ENCODE results near the gene AMH. TPM values are rescaled to one million over a fixed set of nuclear protein-coding genes. Genes with fewer than 3 reads are reported as not detected.
A peak's percentile ranks its signal among the peaks of the same experiment; 100 is the strongest.

AMH gene
- total and polyA plus RNA-seq, 12 donors: 0.15 to 1.0 (median 0.41) TPM

GRCh38 chr19:2247433-2248101 lies 1.6 kb upstream of the AMH start:
- WGBS, 2 donors: 86 to 92% methylated on average over 28 of the region's 28 CpGs
- Histone ChIP-seq H3K36me3 (peaks cover 13 to 63% (median 45%) of the 10 kb centered on the region in 9 donors), H3K27me3 (peaks cover 26 to 40% (median 33%) of the 10 kb centered on the region in 7 donors), H3K9me3 (no peaks in the 10 kb centered on the region), H3K4me3 (no peak overlapping the region), H3K4me1 (peaks cover 8 to 49% (median 36%) of the 10 kb centered on the region in 9 donors), H3K27ac (peak overlapping the region in 3 of 10 donors; percentile 4 to 19 (median 6))
- no peak for TF ChIP-seq CTCF (IDR thresholded peaks at IDR 0.05)
- ATAC-seq: no peak
- intact Hi-C loops (cut with DNase I): no loop called here
- DNase-seq: no peak

GRCh38 chr19:2248136-2249009 lies 750 bp upstream of the AMH start:
- TF ChIP-seq CTCF (IDR thresholded peaks at IDR 0.05): no peak
- intact Hi-C loops (cut with DNase I): no loop called here
- H3K27me3 ChIP-seq: peaks cover 34 to 48% (median 41%) of the 10 kb centered on the region in 7 donors
- DNase-seq (no peak), ATAC-seq (no peak)
- peaks cover 13 to 55% (median 43%) of the 10 kb centered on the region in 9 donors for H3K36me3 ChIP-seq
- 86 to 87% methylated on average over 18 to 21 of the region's 21 CpGs for WGBS, 2 donors
- no peak overlapping the region for H3K4me3 ChIP-seq
- H3K9me3 ChIP-seq: no peaks in the 10 kb centered on the region
- no peak overlapping the region for H3K27ac ChIP-seq
- H3K4me1 ChIP-seq: peaks cover 8 to 51% (median 43%) of the 10 kb centered on the region in 9 donors

GRCh38 chr19:2249880-2250765 lies 1.0 kb downstream of the AMH start:
- Histone ChIP-seq H3K27me3 (peaks cover 36 to 59% (median 52%) of the 10 kb centered on the region in 7 donors), H3K27ac (no peak overlapping the region), H3K9me3 (no peaks in the 10 kb centered on the region), H3K4me3 (no peak overlapping the region), H3K4me1 (peaks cover 8 to 56% (median 47%) of the 10 kb centered on the region in 9 donors), H3K36me3 (peaks cover 4 to 37% (median 25%) of the 10 kb centered on the region in 9 donors)
- TF ChIP-seq CTCF (IDR thresholded peaks at IDR 0.05): no peak
- 24 to 28% methylated on average over 42 to 43 of the region's 43 CpGs for WGBS, 2 donors
- intact Hi-C loops (cut with DNase I): no loop called here
- no peak for DNase-seq
- ATAC-seq: peak in 1 of 8 donors; percentile 18

- Histone ChIP-seq H3K36me3 (peaks cover 0 to 31% (median 19%) of the 10 kb centered on the region in 9 donors), H3K9me3 (no peaks in the 10 kb centered on the region), H3K4me3 (peak overlapping the region in 1 of 10 donors; percentile 7), H3K27ac (no peak overlapping the region), H3K27me3 (peaks cover 36 to 59% (median 52%) of the 10 kb centered on the region in 7 donors), H3K4me1 (peaks cover 8 to 56% (median 47%) of the 10 kb centered on the region in 9 donors)
- DNase-seq (no peak), ATAC-seq (no peak)
- no peak for TF ChIP-seq CTCF (IDR thresholded peaks at IDR 0.05)
- 7 to 13% methylated on average over 39 to 40 of the region's 40 CpGs for WGBS, 2 donors
- intact Hi-C loops (cut with DNase I): no loop called here
These were observed 1.6 kb downstream of the AMH start for GRCh38 chr19:2250766-2251105.
